Hindlimb muscle (tissue), 1 donor: ENCODE results near the gene USP28. TPM values are rescaled to one million over a fixed set of nuclear protein-coding genes. Genes with fewer than 3 reads are reported as not detected.
"Not testable (repeated sequence)": the region's sequence is repeated elsewhere in the genome, so short reads cannot be mapped to it uniquely, and the experiment has no call there.

ENCODE experiments used
- DNase-seq: peaks from one replicate; pipeline ENCODE4 v3.0.0-alpha.2; 2013
- polyA plus RNA-seq: library from polyadenylated mRNA; unstranded; fragments of 120-200 nt; gene quantifications from one replicate; pipeline ENCODE4 v1.2.1, GENCODE V29; 2013; ENCODE audit not compliant: insufficient read length

USP28 gene
- polyA plus RNA-seq, 1 donor = 94.2 TPM

GRCh38 chr11:113831314-113831713 lies 44.1 kb downstream of the USP28 start:
- DNase-seq = no peak

GRCh38 chr11:113829751-113830150 lies 45.6 kb downstream of the USP28 start:
- DNase-seq = no peak

GRCh38 chr11:113828191-113828590 lies 47.2 kb downstream of the USP28 start:
- DNase-seq = no peak

GRCh38 chr11:113827477-113827876 lies 47.9 kb downstream of the USP28 start:
- no peak for DNase-seq

GRCh38 chr11:113818426-113818825 lies 56.9 kb downstream of the USP28 start:
- DNase-seq = no peak

- DNase-seq = no peak
These were observed 57.7 kb downstream of the USP28 start for GRCh38 chr11:113817626-113818025.

- no peak for DNase-seq
These were observed 58.2 kb downstream of the USP28 start for GRCh38 chr11:113817162-113817561.

GRCh38 chr11:113814181-113814580 lies 61.2 kb downstream of the USP28 start:
- no peak for DNase-seq

GRCh38 chr11:113808931-113809330 lies 66.4 kb downstream of the USP28 start:
- no peak for DNase-seq

- DNase-seq = peak; percentile 3
These were observed 69.0 kb downstream of the USP28 start for GRCh38 chr11:113806406-113806805.

- DNase-seq = no peak
These were observed 69.7 kb downstream of the USP28 start for GRCh38 chr11:113805640-113806039.

- DNase-seq = no peak
These were observed 72.8 kb downstream of the USP28 start for GRCh38 chr11:113802621-113803020.

- no peak for DNase-seq
These were observed 78.6 kb downstream of the USP28 start for GRCh38 chr11:113796663-113797259.

GRCh38 chr11:113789675-113790320 lies 85.6 kb downstream of the USP28 start:
- DNase-seq = no peak

GRCh38 chr11:113789016-113789415 lies 86.4 kb downstream of the USP28 start:
- DNase-seq = not testable (repeated sequence)

- no peak for DNase-seq
These were observed 93.2 kb downstream of the USP28 start for GRCh38 chr11:113782134-113782533.

GRCh38 chr11:113781682-113782081 lies 93.7 kb downstream of the USP28 start:
- DNase-seq = no peak

GRCh38 chr11:113779496-113779895 lies 95.9 kb downstream of the USP28 start, which contains the start of gene CLDN25:
CLDN25 (plus strand) TSS chr11:113779796; CDS start chr11:113779796, 0 bp downstream.
- no peak for DNase-seq

- DNase-seq = peak; percentile 4
These were observed 97.1 kb downstream of the USP28 start for GRCh38 chr11:113778111-113778910.

GRCh38 chr11:113774174-113774503 lies 101.2 kb downstream of the USP28 start:
- no peak for DNase-seq

GRCh38 chr11:113773416-113774173 lies 101.8 kb downstream of the USP28 start, which contains the start of gene ZW10:
ZW10 (minus strand) TSS chr11:113773692; CDS start chr11:113773666, 26 bp downstream.
- DNase-seq = peak; percentile 99

GRCh38 chr11:113773092-113773415 lies 102.3 kb downstream of the USP28 start:
- no peak for DNase-seq

GRCh38 chr11:113771964-113772363 lies 103.4 kb downstream of the USP28 start:
- no peak for DNase-seq
